Glomerular visceral epithelial cell (primary cell): Measurements from ENCODE around the gene ZNF585A.
A peak's percentile ranks its signal among the peaks of the same experiment; 100 is the strongest.
"Not testable (repeated sequence)": the region's sequence is repeated elsewhere in the genome, so short reads cannot be mapped to it uniquely, and the experiment has no call there.

Source experiments
- DNase-seq: peaks from one replicate; pipeline ENCODE4 v3.0.0-alpha.2; 2016; ENCODE audit errors: extremely low spot score

The ZNF585A gene

DNA sequence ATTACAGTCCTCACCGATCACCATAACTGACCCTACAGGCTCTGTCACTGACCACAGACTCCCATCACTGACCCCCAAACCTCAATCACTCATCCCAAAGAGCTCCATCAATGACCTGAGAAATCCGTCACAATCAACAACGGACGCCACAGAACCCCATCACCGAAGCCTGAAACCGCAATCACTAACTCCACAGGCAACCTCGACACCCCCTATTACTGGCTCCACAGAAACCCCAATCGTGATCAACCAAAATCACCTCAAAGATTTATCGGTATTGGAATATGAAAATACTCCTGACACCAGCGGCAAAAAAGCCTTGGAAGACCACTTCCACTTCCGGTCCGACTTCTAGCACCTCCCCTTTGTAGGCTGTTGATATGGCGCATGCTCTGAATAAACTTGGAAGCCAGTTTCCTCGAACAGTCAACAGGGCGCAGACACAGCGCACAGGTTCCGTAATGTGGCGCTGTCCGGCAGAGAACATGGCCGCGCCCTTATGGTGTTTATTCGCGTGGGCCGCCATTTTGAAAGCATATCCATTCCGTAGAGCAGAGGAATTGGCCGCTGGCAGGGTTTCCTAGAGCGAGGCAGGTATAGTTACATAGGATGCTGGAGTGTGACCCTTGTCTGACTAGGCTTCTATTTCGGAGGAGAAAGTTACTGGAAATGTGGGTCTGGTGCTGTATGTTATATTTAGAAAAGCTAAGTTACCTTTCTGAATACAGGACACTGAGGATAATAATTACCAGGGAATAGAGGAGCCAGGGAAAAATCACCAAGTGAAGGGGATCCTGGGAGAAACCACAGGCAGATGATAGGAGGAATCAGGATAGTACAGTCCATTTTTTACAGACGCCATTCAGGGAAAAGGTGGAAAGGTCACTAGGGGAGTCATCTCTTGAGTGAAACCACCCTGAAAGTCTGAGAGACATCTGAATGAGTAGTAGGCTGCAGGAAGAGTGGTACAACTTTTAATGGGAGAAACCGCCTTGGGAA lies at the start of gene ZNF585A:
Gene ZNF585A, minus strand, starts transcription at position 328 of the 999 bp plus-strand sequence. CDS start 2,785 bp downstream, outside the sequence.
- peak; percentile 92 for DNase-seq

GRCh38 chr19:37221136-37221535 lies 48.6 kb upstream of the ZNF585A start:
- no peak for DNase-seq

GRCh38 chr19:37220383-37220782 lies 47.9 kb upstream of the ZNF585A start:
- DNase-seq: no peak

DNA sequence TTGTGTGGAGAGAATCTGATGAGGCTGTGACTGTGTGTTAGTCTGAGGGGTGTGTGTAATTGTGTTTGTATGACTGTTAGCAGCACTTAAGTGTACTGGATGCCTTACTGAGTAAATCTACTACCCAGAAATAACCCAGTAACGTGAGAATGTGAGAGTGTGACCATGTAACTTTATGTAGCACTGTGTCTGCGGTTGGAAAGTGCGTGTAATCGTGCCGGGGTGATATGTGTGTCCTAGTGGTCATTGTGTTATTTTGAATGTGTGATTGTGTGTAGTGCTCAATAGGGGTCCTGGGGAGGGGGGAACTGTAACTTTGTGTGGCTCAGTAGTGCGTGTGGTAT lies 46.1 kb upstream of the ZNF585A start:
- DNase-seq: peak; percentile 2

GRCh38 chr19:37217775-37218591 lies 45.5 kb upstream of the ZNF585A start, which contains the start of gene ZNF383:
Gene ZNF383 (plus strand): TSS chr19:37218214. CDS start chr19:37230454, 12,240 bp downstream.
- DNase-seq: peak; percentile 86

GRCh38 chr19:37217480-37217774 lies 44.9 kb upstream of the ZNF585A start:
- no peak for DNase-seq

DNA sequence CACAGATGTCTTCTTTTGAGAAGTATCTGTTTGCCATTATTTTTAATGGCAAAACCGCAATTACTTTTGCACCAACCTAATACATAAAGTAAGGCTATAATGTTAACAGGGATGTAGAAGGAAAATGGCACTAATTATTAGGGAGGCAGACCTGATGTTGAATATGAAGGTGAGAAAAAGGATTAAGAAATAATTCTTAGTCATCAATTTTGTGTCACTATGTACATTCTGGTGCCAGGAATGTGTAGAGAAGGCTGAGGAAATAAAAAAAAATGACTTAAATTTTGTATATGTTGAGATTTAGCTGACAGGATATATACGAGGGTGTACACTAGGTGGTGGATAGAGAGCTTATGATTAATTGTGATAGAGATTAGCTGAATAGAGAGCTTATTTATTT lies 25.3 kb upstream of the ZNF585A start:
- DNase-seq: no peak

- DNase-seq: not testable (repeated sequence)
Measured at GRCh38 chr19:37197115-37197514, 24.6 kb upstream of the ZNF585A start.

DNA sequence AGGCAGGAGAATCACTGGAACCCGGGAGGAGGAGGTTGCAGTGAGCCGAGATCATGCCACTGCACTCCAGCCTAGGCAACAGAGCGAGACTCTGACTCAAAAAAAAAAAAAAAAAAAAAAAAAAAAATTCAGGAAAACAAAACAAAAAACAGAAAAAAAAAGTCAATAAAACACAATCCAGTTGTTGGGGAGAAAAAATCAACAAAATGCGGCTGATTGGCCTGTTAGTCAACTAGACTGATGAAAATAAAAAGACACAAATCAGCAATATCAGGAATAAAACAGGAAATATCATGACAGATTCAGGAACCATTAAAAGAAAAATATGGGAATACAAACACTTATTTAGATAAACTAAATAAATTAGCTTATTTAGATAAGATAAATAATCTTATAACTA lies 22.8 kb upstream of the ZNF585A start:
- DNase-seq: not testable (repeated sequence)

GRCh38 chr19:37186071-37186470 lies 13.6 kb upstream of the ZNF585A start:
- not testable (repeated sequence) for DNase-seq

GRCh38 chr19:37165635-37166034 lies 6.9 kb downstream of the ZNF585A start:
- no peak for DNase-seq

DNA sequence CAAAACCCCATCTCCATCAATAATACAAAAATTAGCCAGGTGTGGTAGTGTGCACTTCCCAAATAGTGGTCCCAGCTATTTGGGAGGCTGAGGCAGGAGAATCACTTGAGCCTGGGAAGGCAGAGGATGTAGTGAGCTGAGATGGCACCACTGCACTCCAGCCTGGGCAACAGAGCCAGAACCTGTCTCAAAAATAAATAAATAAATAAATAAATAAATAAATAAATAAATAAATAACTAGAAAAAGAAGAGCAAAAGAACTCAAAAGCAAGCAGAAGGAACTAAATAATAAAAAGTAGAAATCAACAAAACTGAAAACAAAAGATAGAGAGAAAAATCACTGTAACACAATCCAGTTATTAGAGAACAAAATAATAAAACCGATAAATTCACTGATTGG lies 12.3 kb downstream of the ZNF585A start:
- DNase-seq: no peak

- no peak for DNase-seq
Measured at GRCh38 chr19:37148214-37148613, 24.3 kb downstream of the ZNF585A start.

DNA sequence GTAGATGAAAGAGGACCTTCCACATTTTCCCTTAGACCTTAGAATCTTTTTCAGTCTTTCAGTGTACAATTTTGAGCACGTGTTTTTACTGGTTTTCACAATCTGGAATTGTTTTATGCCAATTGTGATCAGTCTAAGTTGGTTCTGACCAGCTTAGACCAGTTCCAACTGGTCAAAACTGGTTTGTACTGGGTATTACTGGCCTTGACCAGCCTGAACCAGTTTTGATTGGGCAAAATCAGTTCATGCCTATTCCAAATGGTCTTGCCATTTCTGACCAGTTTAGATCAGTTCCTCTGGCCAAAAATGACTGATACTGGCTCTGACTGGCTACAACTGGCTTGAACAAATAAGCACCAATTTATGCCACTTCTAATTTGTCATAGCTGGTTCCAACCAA lies 36.4 kb downstream of the ZNF585A start:
- no peak for DNase-seq

- DNase-seq: no peak
Measured at GRCh38 chr19:37128821-37129177, 43.7 kb downstream of the ZNF585A start.

GRCh38 chr19:37127999-37128820 lies 44.3 kb downstream of the ZNF585A start:
- no peak for DNase-seq

DNA sequence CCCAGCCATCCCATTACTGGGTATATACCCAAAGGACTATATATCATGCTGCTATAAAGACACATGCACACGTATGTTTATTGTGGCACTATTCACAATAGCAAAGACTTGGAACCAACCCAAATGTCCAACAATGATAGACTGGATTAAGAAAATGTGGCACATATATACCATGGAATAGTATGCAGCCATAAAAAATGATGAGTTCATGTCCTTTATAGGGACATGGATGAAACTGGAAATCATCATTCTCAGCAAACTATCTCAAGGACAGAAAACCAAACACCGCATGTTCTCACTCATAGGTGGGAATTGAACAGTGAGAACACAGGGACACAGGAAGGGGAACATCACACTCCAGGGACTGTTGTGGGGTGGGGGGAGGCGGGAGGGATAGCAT lies 50.4 kb downstream of the ZNF585A start:
- DNase-seq: not testable (repeated sequence)

DNA sequence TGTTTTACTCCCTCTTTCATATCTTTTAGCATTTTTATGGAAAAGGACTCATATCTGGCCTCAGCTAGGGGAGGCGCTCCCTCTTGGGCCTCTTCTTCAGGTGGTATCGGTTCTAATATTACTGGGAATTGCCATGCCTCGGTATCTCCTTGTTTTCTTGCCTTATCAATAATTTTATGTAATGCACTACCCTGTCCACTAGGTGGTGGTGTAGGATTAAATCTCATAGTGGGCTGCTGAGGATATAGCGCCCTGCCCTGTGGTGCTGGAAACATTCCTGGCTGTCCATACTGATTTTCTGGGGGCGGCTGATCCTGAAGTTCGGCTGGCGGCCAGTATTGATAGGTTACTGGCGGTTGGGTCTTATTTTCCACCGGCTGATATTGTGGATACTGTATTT lies 58.5 kb downstream of the ZNF585A start:
- no peak for DNase-seq

DNA sequence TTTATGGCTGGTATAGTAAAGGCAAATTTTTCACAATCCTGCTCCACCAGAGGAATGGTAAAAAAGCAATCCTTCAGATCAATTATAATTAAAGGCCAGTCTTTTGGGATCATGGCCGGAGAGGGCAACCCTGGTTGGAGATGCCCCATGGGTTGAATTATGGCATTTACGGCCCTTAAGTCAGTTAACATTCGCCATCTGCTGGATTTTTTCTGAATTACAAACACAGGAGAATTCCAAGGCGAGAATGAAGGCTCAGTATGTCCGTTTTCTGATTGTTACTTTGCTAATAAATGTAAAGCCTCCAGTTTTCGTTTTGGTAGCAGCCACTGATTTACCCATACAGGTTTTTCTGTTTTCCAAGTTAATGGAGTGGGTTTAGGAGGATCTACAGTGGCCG lies 60.7 kb downstream of the ZNF585A start:
- not testable (repeated sequence) for DNase-seq

DNA sequence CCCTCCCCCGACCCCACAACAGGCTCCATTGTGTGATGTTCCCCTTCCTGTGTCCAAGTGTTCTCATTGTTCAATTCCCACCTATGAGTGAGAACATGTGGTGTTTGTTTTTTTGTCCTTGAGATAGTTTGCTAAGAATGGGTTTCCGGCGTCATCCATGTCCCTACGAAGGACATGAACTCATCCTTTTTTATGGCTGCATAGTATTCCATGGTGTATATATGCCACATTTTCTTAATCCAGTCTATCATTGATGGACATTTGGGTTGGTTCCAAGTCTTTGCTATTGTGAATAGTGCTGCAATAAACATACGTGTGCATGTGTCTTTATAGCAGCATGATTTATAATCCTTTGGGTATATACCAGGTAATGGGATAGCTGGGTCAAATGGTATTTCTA lies 68.4 kb downstream of the ZNF585A start:
- not testable (repeated sequence) for DNase-seq

- DNase-seq: no peak
Measured at GRCh38 chr19:37098570-37098969, 73.9 kb downstream of the ZNF585A start.

GRCh38 chr19:37095859-37096258 lies 76.6 kb downstream of the ZNF585A start:
- no peak for DNase-seq
